GM19468 (cell line): Measurements from ENCODE around the gene C11orf71.

Experiments used
- ATAC-seq: cut with Tn5 transposase; IDR thresholded peaks from one replicate; pipeline ENCODE4 v1.9.1; 2021; ENCODE audit warnings: mild to moderate bottlenecking, moderate library complexity, moderate number of reproducible peaks; ENCODE audit not compliant: unreplicated experiment; ENCODE audit errors: extremely low read depth

The C11orf71 gene

GRCh38 chr11:114362958-114363357, 37.4 kb downstream of the C11orf71 start:
- no peak for ATAC-seq

GRCh38 chr11:114362326-114362725, 38.0 kb downstream of the C11orf71 start:
- no peak for ATAC-seq

- no peak for ATAC-seq
These were observed 41.0 kb downstream of the C11orf71 start for GRCh38 chr11:114359342-114359741.

- ATAC-seq: no peak
These were observed 41.6 kb downstream of the C11orf71 start for GRCh38 chr11:114358716-114359115.

- ATAC-seq: no peak
These were observed 46.2 kb downstream of the C11orf71 start for GRCh38 chr11:114354076-114354475.

- ATAC-seq: no peak
These were observed 46.9 kb downstream of the C11orf71 start for GRCh38 chr11:114353443-114353842.

GRCh38 chr11:114350022-114350421, 50.3 kb downstream of the C11orf71 start:
- ATAC-seq: no peak
